ENCODE measurements around the gene STMN1.
"Not testable (repeated sequence)": the region's sequence is repeated elsewhere in the genome, so short reads cannot be mapped to it uniquely, and the experiment has no call there.

STMN1 gene

DNA sequence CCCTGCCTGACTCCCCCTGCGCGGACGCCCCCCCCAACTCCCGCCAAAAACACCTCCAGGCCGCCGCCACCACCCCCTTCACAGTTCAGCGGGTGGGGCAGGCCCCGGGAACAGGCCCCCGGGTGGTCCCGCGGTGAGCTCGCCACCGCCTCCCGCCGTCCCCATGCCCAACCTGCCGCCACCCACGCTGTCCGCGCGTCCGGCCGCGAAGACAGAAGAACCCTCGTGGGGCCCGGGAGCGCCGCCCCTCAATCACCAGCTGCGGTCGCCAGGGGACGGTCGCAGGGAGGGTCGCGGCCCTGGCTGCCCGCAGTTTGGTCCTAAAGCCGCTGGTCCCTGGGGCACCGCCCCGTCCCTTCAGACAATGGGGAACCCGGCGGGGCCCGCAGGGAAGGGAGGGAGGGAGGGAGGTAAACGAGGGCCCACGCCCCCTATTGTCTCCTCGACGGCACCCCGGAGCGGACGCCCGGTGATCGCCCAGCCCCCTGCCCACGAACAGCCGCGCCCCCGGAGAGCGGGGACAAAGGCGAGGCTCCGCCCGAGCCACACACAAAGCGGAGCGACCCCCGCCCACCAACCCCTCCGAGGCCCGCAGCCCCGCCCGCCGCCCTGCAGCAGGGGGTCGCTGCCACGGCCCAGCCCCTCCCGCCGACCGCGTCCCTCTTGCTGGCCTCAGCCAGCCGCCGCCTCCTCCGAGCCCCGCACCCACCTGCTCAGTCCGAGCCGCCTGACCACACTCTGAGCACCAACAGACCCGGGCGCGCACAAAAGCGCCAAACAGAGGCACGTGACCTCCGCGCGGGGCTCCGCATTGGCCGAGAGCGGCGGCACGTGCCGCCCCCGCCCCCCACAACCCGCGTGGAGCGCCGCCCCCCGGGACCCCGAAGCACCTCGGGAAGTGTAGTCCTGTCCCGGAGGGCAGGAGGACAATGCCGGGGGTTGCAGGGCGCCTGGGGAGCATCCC, at the start of gene STMN1:
Gene STMN1, minus strand, starts transcription at position 740 of the 964 bp plus-strand sequence. CDS start 1,743 bp downstream, outside the sequence.
- DNase-seq: peak; percentile 91

DNA sequence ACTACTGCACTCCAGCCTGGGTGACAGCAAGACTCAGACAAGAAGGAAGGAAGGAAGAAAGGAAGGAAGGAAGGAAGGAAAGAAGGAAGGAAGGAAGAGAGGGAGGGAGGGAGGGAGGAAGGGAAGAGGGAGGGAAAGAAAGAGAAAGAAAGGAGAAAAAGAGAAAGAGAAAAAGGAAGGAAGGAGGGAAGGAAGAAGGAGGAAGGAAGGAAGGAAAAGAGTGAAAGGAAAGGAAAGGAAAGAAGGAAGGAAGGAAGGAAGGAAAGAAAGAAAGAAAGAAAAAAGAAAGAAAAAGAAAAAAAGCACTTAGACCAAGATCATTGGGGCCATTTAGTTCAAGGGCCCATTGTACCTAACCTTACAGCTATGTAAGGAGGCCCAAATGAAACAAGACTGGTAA, 49.3 kb upstream of the STMN1 start:
- no peak for DNase-seq

DNA sequence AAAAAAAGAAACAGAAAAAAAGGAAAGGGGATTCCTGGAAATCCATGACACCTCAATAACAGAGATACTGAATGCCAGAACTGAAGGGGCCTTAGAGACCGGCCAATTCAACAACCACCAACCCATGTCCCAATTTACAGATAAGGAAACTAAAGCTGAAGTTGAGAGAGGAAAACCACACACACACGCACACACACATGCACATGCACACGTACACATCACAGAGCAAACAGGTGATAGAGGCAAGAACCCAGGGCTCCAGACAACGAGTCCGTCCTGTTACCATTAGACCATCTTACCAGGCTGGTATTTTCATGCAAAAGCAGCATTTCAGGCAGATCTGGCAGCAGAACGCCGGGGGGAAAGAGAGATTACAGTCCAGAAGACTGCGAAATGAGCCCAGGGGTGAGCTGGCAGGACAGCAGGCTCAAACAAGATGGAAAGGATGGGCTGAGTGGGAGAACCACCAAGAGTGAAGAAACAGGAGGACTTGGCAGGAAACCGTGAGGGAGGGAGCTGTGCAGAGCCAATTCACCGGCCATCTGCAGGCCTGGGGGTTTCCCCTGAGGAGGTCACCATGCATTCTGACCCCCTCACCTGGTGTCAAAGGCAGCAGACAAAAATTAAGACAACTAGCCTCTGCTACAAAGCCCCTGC, 48.2 kb upstream of the STMN1 start:
- DNase-seq: no peak

DNA sequence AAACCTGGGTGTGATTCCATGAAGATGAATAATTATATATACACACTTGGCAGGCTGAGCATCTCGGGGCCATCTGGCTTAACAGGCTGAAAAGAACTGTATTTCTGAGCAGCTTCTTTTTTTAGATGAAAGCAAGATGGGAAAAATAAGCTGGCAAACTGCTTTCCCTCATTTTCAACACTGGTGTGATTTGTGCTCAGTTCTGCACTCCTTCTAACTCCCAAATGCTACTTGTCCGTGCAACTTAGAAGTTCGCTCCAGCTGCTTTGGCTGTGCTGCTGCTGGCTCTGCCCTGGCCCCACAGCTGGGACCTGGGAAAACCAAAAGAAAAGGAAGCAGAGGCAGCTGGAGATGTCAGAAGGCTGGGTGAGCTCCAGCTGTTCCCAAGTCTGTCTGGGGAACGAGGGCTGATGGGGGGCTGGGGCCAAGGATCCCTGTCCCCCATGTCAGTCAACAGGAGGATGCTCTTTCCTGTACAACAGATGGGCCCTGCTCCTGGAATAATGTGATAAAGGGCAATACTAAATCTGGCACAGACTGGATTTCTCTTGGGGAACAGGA, 46.7 kb upstream of the STMN1 start:
- no peak for DNase-seq

DNA sequence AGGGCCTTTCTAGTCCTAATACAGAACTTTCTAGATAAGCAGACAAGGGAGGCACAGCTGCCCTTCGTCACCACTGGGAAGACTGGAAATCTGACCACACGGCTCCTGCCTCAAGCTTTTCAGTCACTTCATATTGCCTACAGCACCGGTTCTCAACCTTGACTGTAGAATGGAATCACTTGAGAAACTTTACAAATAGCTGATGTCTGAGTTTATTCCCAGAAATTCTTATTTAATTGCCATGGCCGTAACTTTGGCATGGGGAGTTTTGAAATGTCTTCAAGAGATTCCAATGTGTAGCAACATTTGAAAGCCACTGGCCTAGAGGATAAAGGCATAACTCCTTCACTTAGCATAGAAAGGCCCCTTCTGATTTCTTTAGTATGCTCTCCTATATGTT, 42.4 kb upstream of the STMN1 start:
- no peak for DNase-seq

DNA sequence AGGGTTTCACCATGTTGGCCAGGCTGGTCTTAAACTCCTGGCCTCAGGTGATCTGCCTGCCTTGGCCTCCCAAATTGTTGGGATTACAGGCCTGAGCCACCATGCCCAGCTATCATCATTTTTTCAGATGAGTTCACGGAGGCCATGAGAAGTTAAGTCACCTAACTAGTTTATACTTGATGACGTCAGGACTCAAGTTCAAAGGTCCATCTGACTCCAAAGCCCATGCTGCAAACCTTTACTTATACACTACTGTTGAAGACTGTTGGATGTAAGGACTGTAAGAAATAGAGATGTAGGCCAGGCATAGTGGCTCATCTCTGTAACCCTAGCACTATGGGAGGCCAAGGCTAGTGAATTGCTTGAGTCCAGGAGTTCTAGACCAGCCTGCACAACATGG, 40.8 kb upstream of the STMN1 start:
- no peak for DNase-seq

DNA sequence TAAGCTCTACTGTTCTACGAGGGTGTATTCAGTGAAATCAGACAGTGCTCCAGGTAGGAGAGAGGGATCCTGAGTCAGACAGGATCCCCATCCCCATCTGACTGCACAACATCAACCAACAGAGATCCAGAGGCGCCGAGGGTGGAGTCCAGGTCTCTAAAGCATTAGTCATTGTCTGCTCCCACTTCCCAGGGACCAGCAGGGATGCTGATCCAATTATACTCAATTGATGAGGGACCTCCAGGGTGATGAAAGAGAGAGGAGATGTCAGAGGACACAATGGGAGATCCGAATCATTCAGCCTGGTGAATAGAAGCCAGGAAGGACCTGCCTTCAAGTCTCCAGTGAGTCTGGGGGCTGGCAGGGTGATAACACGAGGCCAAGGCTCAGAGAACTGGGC, 39.5 kb upstream of the STMN1 start:
- DNase-seq: no peak

DNA sequence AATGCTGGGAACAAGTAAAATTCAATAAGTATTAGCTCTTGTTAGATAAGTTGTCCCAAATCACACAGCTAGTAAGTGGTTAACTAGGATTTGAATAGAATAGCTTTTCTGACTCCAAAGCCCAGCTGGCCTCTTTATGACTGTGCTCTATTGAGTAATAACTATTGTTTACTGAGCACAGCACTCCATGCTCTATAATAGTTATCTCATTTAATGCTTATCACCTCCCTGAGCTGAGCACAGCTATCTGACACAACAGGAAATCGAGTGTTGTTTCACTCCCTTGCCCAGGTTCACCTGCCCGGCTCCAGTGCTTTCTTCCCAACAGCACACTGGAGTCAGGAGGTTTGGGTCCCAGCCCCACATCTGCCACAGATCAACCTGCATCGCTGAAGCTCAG, 38.8 kb upstream of the STMN1 start:
- DNase-seq: no peak

DNA sequence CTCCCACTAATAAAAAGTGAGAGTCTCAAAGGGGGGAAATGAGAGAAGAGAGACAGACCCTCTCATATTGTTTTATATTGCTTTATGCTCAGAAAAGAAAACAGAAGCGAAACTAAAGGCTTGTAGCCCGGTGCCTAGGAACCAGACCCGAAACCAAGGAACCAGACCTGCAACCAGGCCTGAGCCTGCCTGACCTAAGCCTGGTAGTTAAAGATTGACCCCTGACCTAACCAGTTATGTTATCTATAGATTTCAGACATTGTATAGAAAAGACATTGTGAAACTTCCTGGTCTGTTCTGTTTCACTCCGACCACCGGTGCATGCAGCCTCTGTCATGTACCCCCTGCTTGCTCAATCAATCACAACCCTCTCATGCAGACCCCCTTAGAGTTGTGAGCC, 37.3 kb upstream of the STMN1 start:
- not testable (repeated sequence) for DNase-seq

DNA sequence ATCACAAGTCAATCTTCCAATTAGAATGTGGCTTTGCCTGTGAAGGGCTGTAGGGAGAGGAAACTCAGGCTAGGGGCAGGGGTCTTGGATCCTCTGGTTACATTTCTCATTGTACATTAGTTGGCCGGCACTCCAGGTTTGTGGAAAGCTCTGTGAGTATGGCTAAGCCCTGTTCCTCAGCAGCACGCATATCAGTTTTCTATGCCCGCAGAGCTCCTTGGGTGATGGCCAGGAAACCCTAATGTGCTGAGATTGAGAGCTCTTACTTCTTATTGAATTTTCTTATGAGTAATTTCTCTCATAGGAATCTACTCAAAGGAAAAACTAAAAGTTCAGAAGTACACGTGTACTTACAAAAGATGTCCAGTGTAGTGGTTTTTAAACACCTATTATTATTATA, 30.7 kb upstream of the STMN1 start:
- DNase-seq: no peak

DNA sequence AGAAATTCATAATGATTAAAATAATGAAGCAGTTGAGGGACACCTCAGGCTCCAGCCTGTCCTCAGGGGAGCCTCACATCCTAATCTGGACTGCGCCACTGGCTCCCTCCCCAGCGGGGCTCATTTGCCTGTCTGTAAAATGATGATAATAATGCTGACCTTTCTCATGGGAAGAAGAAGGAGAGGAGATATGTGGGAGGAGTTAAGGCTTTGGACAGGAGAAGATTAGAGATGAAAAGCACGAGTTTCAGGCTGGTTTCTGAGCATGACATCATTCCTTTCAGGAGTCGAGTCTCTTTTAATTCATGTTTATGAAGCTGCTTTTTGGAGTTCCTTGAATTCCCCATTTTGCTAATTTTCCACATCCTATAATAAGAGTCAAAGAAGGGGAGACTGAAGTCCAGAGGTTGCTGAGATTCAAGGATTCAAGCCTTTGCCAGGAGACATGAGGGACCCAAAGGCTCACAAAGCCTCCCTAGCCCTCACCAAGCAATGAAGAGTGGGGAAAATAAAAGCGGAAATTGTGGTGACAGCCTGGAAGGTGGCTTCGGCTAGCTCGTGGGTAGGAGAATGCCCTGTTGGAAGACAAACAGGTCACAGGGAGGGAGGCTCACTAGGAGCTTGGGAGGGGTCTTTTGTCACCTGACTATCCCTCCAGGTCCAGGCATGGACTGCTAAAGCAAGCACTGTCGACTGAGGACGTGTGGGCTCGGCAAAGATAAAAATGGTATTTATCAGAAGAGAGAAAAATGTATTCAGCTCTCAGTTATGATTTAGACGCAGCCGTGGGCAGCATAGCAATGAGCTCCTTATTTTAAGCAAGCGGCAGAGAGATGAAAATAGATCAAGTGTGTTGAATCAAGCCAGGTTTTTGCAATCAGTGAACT, 27.5 kb upstream of the STMN1 start:
- DNase-seq: no peak

DNA sequence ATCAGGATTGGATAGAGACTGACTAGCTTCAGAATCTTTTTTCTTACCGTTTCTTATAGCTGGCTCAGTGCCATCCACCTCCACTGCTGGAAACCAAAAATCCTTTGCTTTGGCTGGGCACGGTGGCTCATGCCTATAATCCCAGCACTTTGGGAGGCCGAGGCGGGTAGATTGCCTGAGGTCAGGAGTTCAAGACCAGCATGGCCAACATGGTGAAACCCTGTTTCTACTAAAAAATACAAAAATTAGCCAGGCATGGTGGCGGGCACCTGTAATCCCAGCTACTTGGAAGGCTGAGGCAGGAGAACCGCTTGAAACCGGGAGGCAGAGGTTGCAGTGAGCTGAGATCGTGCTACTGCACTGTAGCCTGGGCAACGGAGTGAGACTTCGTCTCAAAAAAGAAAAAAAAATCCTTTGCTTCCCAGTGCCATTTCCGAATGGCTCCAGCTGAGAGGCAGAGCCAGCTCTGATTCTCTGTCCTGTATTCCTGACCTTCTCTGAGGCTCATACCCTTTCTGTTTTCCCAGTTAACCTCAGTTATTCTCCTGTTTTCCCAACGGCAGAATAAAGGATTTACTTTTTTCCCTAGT, 26.7 kb upstream of the STMN1 start:
- not testable (repeated sequence) for DNase-seq

DNA sequence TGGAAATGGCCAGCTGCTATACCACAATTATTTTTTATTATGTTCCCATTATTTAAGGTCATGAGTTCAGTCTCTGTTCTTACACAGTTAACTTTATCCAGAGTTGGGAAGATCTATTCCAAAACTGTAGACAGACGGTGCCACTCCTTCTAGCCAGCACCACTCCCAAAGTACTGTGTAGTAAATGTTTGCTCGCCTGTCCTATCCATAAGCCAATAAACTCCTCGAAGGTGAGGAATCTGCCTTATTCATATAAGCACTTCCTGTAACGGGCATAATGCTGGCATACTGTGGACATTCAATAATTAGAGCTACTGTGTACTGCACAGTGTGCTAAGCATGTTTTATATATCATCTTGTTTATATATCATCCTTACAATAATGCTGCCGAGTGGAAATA, 26.1 kb upstream of the STMN1 start:
- DNase-seq: no peak

DNA sequence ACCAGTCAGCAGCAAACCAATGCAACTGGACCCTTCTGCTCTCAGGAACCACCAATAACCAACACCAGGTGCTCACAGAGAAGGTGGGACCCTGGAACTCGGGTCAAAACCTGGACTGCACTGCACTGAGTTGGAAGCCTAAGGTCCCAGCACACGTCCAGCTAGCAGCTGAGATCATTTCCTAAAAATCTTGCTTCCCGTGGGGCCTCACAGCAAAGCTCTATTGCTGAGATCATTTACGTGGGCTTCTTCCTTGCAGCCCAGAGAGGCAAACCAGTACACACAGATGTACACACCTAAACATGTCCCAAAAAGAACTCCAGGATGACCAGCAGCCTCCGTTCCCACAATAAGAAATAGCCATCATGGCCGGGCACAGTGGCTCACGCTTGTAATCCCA, 22.8 kb upstream of the STMN1 start:
- DNase-seq: no peak

DNA sequence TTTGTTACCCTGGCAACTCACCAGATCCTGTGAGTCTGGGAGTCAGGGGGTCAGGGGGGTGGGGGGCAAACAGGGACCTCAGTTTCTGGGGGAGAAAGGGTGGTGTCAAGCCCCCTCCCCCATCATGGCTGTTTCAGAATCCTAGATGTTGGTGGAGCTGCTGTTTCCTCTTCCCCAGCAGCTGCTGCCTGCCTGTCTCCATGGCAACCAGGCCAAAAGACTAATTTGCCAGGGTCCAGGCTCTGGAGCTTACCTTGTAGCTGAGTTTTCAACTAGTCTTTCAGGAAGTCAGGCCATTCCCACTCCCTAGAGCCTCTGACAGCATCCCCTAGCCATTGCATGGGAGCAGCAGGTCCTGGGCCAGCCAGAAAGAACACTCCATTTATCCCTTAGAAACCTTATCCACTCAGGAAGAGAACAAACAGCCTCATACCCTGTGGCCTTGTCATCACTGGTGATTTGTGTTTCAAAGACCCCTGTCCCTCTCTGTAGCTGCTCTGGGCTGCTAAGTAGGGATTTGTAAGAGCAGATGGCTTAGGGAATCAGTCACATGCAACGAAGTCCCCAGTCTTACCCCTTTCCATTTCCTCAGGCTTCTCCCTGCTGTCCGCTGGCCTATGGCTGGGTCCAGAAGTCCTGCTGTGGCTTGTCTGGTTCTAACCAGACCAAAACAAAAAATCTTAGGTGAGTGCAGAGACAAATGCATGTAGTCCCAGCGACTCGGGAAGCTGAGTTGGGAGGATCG, 21.5 kb upstream of the STMN1 start:
- DNase-seq: no peak

DNA sequence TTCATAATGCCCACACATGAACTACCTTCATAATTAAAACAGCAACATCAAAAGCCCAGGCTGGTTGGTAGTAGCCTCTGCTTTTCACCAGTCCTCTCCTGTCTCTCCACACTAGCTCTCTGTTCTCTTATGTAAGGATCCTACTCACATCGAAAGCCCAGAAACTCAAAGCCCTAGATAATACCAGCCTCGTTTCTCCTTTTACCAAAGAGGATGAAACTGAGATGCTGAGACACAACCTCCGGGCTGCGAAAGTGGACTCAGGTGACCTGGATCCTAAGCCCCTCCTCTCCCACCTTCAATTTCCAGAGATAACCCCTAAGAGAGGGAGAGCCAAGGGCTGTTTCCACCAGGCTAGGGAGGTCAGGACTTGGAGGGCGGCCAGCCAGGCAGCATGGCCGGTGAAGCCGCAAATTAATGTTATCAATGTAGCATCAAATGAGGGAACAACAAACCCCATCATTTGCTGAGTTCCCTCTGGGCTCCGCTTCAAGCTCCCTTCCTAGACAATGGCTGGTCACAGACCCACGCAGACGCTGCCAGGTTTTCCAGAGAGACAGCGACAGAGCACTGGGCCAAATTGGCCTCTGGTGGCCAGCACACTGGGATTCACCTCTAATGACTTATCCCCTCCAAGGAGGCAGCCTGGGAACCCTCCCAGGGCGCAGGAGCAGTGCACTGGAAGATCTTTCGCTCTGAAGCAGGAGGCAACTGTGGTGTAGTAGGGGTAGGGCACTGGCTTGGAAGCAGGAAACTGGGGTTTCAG, 20.7 kb upstream of the STMN1 start:
- no peak for DNase-seq

DNA sequence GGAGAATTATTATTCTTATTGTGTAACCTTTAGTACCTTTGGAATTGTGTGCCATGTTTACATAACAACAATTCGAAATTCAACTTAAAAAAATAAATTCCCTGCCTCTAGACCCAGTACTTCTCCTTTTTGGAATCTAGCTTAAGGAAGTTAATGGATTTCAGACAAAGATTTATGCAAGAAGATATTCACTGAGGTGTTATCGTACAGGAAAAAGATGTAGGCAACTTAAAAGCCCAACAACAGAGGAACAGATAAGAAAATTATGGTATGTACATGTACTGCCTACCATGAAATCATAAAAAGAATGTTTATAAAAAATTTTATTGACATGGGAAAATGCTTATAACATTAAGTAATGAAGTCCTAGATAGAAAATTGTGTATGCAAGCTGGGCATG, 18.2 kb upstream of the STMN1 start:
- no peak for DNase-seq

DNA sequence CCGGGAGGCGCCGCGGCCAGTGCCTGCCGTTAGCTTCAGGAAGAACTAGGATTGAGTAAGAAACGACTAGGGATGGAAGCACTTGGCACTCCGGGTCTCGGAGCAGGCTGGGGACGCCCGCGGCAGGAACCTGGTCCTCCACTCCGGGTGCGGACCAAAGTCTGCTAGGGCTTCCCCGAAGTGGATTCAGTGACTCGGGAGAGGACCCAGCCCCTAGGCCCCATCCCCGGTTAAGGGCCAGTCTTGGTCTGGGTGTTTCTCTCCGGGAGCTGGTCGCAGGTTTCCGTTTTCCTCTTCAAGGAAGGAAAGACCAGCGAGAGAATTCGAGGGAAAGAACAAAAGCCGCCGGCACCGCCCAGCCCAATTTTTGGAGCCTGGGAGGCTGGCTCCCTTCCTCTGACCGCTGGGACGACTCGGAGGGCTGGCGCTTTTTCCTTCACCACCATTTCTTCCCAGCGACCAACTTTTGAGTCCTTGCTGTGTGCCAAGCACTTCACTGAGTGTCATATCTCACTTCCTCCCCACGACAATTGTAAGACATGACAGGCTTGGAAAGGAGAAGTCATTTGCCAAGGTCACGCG, 16.8 kb upstream of the STMN1 start:
- DNase-seq: peak; percentile 19

DNA sequence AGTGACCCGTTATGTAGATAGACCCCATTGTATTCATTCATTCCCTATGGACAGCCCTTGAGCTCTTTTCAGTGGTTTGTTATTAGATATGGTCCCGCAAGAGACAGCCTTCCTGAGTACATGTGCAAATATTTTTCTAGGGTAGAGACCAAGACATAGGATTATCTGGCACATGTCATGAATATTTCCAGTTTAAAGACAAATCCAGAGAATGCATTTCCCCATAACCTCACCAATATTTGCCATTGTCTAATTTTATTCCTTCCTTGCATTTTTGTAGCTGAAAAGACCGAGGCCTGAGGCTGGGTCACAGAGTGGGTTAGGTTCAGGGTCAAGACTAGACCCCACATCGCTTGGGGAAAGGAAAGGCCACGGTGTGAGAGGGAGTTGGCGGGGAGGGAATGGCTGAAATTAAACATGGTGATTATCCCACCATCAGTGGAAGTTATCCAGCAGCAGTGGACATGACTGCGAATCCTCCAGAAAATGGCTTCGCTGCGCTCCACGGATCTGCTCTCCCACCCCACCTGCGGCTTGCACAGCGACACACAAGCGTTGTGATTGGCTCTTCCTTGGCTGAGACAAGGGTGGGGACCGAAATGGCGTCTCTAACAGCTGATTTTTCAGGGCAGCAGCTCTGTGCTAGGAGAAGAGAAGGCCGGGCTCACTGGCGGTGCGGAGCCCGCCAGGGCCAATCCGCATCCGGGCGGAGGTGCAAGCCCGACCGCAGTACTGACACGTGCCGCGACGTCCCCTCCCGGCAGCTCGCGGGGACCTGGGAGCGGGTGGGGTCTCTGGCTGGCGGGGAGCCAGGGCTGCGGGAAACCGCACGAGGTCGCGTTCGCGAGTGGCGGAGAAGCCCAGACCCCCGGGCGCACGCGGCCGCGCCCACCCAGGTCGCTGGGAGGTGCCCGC, 16.1 kb upstream of the STMN1 start:
- DNase-seq: peak; percentile 63
